Stimulated activated CD4-positive, alpha-beta T cell treated with anti-CD3 and anti-CD28 coated beads, Interleukin-15, amount 100 ng/mL, for 1 hour (primary cell): ENCODE results near the gene RAB3GAP2.
A peak's percentile ranks its signal among the peaks of the same experiment; 100 is the strongest.
"Not testable (repeated sequence)": the region's sequence is repeated elsewhere in the genome, so short reads cannot be mapped to it uniquely, and the experiment has no call there.

Source experiments
- DNase-seq, 2 donors: peaks; one replicate each; pipeline ENCODE4 v3.0.0-alpha.2; 2020; ENCODE audit warnings: low read depth in 1 of 2, low spot score in 1 of 2

RAB3GAP2 gene

GRCh38 chr1:220272047-220272840 lies at the start of gene RAB3GAP2:
TSS of gene RAB3GAP2 (minus strand) at chr1:220272453. CDS start at chr1:220272337, 116 bp downstream.
- peak; percentile 93 for DNase-seq

- DNase-seq: no peak
Measured at GRCh38 chr1:220321758-220322157, 49.5 kb upstream of the RAB3GAP2 start.

- no peak for DNase-seq
Measured at GRCh38 chr1:220320709-220321108, 48.5 kb upstream of the RAB3GAP2 start.

- DNase-seq: no peak
Measured at GRCh38 chr1:220318673-220319072, 46.4 kb upstream of the RAB3GAP2 start.

GRCh38 chr1:220317161-220317560 lies 44.9 kb upstream of the RAB3GAP2 start:
- DNase-seq: no peak

- no peak for DNase-seq
Measured at GRCh38 chr1:220316305-220316704, 44.1 kb upstream of the RAB3GAP2 start.

GRCh38 chr1:220315070-220315839 lies 43.0 kb upstream of the RAB3GAP2 start:
- DNase-seq: no peak

GRCh38 chr1:220313576-220313975 lies 41.3 kb upstream of the RAB3GAP2 start:
- no peak for DNase-seq

GRCh38 chr1:220310147-220310546 lies 37.9 kb upstream of the RAB3GAP2 start:
- DNase-seq: not testable (repeated sequence)

GRCh38 chr1:220307607-220308006 lies 35.4 kb upstream of the RAB3GAP2 start:
- no peak for DNase-seq

- no peak for DNase-seq
Measured at GRCh38 chr1:220306339-220306738, 34.1 kb upstream of the RAB3GAP2 start.

GRCh38 chr1:220303871-220304270 lies 31.6 kb upstream of the RAB3GAP2 start:
- no peak for DNase-seq

GRCh38 chr1:220301630-220302029 lies 29.4 kb upstream of the RAB3GAP2 start:
- DNase-seq: no peak

- no peak for DNase-seq
Measured at GRCh38 chr1:220300442-220301121, 28.3 kb upstream of the RAB3GAP2 start.

GRCh38 chr1:220299337-220299736 lies 27.1 kb upstream of the RAB3GAP2 start:
- DNase-seq: no peak

- no peak for DNase-seq
Measured at GRCh38 chr1:220298470-220299205, 26.4 kb upstream of the RAB3GAP2 start.

GRCh38 chr1:220296981-220297380 lies 24.7 kb upstream of the RAB3GAP2 start:
- no peak for DNase-seq

GRCh38 chr1:220294846-220295301 lies 22.6 kb upstream of the RAB3GAP2 start:
- DNase-seq: no peak

GRCh38 chr1:220291580-220291979 lies 19.3 kb upstream of the RAB3GAP2 start:
- no peak for DNase-seq

- DNase-seq: no peak
Measured at GRCh38 chr1:220290140-220290761, 18.0 kb upstream of the RAB3GAP2 start.
